HTR-8/SVneo (cell line): Measurements from ENCODE around the gene STK39.
A peak's percentile ranks its signal among the peaks of the same experiment; 100 is the strongest.
"Not testable (repeated sequence)": the region's sequence is repeated elsewhere in the genome, so short reads cannot be mapped to it uniquely, and the experiment has no call there.

Experiments used
- DNase-seq: peaks from one replicate; pipeline ENCODE4 v3.0.0; 2011; ENCODE audit warnings: low spot score, mixed read lengths; ENCODE audit not compliant: insufficient read length
- FAIRE-seq: peaks from 2 replicates; lab custom pipeline; 2011; peaks lifted over from hg19 to GRCh38; lab: Jason Lieb, UNC

Gene STK39

DNA sequence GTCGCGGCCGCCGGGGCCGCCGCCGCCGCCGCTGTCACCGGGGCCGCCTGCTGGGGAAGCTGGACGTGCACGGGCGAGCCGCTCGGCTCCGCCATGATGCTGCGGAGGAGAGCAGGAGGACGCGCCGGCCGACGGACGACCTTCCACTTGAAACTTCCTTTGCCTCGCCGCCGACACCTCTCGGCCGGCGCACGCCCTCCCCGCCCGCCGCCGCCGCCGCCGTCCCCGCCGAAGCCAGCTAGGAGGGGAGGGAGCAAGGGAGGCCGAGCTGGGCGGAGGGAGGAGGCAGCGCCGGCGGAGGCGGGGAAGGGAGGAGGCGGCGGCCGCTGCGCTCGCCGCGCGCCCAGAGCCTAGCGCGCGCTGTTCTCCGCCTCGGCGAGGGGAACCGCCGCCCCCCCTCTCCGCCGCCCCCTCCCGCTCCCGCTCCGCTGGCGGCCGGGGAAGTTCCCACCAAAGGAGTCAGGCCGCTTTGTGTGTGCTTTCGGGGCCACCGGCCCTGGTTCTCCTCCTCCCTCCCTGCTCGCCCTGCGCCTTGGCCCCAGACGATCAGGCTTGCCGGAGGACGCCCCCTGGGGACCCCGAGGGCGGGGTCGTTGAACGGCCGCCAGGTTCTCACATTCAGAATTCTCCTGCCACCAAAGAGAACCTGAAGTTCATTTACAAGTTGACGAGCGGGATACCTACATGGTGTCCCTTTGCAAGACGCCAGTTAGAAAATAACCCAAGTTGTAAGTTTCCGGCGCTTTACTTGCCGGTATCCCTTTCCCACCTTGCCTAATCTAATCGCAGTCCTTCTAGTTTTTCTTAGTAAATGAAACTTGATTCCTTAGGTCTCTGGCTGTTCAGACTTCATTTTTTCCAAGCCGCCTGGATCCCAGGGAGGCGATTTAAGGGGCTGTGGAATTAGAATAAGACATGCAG is at the start of gene STK39:
TSS of gene STK39 (minus strand) at position 255 of the 921 bp plus-strand sequence. CDS start at position 95, 160 bp downstream.
- FAIRE-seq = peak; percentile 73
- DNase-seq = peak; percentile 61

DNA sequence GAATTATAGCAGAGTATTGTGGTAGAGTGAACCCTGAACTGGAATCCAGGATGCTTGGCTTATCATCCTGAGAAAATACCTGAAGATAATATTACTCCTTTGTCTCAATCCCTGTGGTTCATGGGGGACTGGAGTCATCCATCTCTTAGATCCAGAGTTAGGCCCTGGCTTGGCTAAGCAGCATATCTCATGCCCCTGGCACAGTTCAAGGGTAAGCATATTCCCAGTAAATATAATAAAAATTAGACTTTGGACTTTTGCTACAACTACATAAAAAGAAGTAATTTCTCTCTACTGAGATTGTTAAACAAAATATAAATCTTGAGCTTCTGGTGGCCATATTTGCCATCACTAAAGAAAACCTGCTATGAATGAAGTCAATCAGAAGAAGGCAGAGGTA is 47.7 kb upstream of the STK39 start:
- FAIRE-seq (no peak), DNase-seq (no peak)

DNA sequence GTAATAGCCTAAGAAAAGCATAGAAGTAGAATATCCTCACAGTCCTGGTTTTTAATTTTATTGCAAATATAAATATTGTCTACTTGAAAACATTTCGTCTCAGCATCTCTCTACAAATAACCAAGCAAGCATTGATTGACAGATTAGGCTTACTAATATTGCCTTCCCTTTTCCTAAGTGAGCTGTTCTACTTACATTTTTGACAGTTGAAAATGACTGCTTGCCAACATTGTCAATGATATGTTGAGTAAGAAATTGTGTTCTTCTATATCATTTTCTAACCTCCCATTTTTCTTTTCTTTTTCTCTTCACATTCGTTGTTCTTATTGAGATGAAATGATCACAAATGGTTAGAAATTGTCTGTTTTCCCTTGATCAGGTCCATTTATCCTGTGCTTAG is 47.0 kb upstream of the STK39 start:
- DNase-seq (no peak), FAIRE-seq (no peak)

DNA sequence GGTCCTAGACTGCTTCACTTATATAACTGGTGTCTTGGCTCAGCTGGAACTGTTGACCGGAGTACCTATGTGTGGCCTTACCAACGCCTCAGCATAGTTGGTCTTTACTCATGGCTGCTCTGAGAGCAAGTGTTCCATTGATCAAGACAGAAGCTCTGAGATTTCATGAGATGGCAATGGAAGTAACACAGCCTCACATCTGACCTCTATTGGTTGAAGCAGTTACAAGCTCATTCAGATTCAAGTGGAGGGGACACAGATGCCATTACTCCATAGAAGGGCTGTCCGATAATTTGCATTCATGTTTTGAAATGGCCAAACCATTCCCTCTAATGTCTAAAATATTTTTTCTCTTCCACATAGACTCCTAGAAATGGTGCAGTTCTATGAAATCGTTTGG is 46.4 kb upstream of the STK39 start:
- FAIRE-seq = no peak
- DNase-seq = no peak

DNA sequence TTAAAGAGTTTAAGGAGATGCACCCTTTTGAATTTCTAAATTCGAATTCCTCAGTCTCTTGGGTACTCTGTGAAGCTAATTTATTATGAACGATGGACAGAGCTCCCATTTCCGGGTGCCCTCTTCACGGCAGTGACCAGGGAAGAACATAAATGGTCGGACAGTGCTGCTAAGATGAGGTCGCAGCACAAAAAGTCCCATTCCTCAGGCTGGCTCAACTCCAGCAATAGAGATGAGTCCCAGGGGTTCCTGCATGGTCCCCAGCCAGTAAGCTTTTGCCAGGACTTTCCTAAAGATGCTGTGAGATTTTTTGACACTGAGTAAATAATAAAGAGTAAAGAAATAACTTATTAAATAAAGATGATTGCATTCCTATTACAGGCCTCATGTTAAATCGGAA is 43.0 kb upstream of the STK39 start:
- no peak for DNase-seq
- FAIRE-seq = no peak

GRCh38 chr2:168289880-168290279 is 42.5 kb upstream of the STK39 start:
- FAIRE-seq = no peak

GRCh38 chr2:168286535-168286934 is 39.1 kb upstream of the STK39 start:
- FAIRE-seq = no peak

More at GRCh38 chr2:168289880-168290279, 42.5 kb upstream of the STK39 start:
- no peak for DNase-seq

DNA sequence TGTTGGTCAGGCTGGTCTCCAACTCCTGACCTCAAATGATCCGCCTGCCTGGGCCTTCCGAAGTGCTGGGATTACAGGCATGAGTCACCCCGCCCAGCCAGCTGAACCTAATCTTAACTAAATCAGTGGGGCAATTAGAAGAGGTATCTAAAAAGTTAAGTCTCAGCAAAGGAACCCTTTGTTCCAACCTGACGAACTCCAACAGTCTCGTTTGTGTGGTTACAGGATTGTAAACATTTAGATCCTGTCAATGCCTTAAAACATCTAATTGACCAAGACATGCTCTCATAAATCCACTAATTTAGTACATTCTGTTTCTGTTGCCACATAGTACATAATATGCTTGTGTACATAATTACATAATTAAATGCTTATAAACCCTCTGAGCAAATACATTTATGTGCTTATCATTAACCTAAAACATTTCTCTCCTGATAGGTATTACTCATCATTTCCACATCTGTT is 31.1 kb upstream of the STK39 start:
- FAIRE-seq (no peak), DNase-seq (no peak)

More at GRCh38 chr2:168286535-168286934, 39.1 kb upstream of the STK39 start:
- DNase-seq = no peak

DNA sequence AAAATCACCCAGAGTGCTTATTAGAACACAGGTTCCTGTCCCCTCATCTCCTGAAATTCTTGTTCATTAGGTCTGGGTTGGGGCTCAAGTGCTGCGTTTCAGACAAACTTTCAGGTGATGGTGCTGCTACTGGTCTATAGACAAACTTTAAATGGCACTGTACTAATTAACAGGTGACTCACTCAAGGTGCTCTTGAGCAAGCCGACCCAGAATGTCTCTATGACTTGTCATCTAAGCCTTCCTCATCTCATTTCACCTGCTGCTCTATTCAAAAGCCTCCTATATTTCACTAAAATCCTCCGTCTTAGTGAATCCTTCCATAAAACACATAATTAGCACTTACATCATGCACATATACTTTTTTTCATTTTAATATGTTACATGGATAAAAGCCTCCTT is 29.9 kb upstream of the STK39 start:
- no peak for FAIRE-seq
- no peak for DNase-seq

GRCh38 chr2:168272225-168272624 is 24.8 kb upstream of the STK39 start:
- no peak for DNase-seq
- no peak for FAIRE-seq

GRCh38 chr2:168262926-168263325 is 15.5 kb upstream of the STK39 start:
- FAIRE-seq, DNase-seq: not testable (repeated sequence)

DNA sequence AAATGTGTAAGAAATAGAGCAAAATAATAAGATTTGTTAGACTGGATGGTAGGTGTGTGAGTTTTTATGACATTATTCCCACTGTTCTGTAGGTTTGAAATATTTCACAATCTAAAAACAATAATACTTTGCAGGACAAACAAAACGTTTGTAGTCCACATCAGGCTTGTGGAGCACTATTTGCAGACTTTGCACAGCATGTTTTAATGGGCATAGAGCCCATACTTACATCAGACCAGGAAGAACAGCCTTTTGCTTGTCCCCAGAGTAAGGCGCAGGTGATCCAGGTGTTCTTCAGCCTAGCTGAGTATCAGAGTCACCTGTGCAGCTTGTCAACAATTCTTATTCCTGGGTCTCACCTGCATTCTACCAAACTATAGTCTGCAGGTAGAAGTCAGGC is 9.1 kb upstream of the STK39 start:
- FAIRE-seq (no peak), DNase-seq (no peak)

GRCh38 chr2:168255866-168256265 is 8.5 kb upstream of the STK39 start:
- no peak for DNase-seq
- no peak for FAIRE-seq

GRCh38 chr2:168255103-168255502 is 7.7 kb upstream of the STK39 start:
- DNase-seq = no peak
- FAIRE-seq = no peak

DNA sequence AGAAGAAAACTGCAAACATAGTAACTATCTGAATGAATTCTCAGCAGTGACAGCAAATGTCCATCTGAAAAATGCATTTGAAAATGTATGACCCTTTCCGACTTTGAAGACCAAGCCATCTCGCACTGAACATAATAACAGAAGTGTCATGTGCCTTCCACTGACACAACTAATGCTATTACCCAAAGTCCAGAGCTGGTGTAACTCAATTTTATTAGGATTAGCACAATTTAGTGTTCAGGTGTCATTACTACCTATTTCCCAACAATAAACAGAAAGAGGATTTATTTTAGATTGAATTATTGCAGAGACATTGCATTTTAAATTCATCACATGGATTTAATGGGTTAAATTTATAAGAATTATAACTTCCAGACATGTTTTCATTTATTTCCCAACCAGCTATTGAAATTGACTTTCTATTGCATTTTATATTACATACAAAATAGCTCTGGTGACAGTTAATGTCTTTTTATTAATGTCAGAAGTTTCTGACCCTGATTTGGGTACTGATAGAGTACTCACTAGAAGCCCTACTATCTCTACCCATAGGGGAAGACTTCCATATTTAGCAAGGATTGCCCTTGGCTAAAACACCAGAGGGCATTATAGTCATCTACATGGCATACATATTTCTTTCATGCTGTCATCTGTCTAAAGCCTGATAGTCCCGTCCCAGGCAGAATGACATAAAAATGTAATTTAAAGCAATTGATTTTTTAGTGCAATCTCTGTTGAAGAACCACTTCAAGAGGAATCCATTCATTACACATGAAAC is 7.0 kb upstream of the STK39 start:
- DNase-seq = peak; percentile 48
- no peak for FAIRE-seq

- FAIRE-seq (no peak), DNase-seq (no peak)
Observed at GRCh38 chr2:168253379-168253778, 6.0 kb upstream of the STK39 start.

GRCh38 chr2:168252976-168253375 is 5.6 kb upstream of the STK39 start:
- no peak for FAIRE-seq
- DNase-seq = no peak

- no peak for FAIRE-seq
- DNase-seq = peak; percentile 34
Observed at GRCh38 chr2:168246483-168247340, 683 bp downstream of the STK39 start.

DNA sequence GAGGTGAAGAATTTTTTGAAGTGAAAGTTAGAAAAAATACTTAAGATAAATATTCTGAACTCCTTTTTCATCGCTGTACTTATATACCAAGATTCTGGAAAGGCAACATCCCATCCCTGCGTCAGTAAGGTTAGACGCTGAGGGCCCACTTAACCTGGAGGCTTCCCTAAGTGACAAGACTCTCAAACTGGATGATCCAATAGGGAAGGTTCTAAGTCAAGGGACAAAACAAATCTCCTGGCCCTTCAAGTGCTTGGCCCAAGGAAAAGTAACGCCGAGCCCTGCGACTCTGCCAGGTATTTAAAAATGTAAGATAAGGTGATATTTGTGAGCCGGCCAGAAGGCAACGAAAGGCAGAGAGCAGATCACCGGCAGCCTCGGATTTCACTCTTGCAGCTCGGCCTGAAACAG is 1.3 kb downstream of the STK39 start:
- no peak for DNase-seq
- FAIRE-seq = no peak
